ENCODE measurements around the gene NDUFC2. TPM values are rescaled to one million over a fixed set of nuclear protein-coding genes. Genes with fewer than 3 reads are reported as not detected.

The NDUFC2 gene
- total and polyA plus RNA-seq, 2 of the 13 experiments (the other 11 are each of a cell fraction or from before 2014, with no cell fraction given): 256 to 363 TPM

- TF ChIP-seq, protein P1, sequence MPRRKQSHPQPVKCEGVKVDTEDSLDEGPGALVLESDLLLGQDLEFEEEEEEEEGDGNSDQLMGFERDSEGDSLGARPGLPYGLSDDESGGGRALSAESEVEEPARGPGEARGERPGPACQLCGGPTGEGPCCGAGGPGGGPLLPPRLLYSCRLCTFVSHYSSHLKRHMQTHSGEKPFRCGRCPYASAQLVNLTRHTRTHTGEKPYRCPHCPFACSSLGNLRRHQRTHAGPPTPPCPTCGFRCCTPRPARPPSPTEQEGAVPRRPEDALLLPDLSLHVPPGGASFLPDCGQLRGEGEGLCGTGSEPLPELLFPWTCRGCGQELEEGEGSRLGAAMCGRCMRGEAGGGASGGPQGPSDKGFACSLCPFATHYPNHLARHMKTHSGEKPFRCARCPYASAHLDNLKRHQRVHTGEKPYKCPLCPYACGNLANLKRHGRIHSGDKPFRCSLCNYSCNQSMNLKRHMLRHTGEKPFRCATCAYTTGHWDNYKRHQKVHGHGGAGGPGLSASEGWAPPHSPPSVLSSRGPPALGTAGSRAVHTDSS (CRISPR knock-in tag; conservative IDR thresholded peaks at IDR 0.05): no peak
- no peak for TF ChIP-seq ZNF224 (CRISPR knock-in tag; IDR thresholded peaks at IDR 0.05)
- TF ChIP-seq HOMEZ (CRISPR knock-in tag; IDR thresholded peaks at IDR 0.05; ENCODE audit: low read depth): no peak
- TF ChIP-seq TBL1XR1 (IDR thresholded peaks at IDR 0.05; ENCODE audit: borderline replicate concordance, low read length, partially characterized antibody): no peak
- TF ChIP-seq GZF1 (CRISPR knock-in tag; IDR thresholded peaks at IDR 0.05): no peak
- TF ChIP-seq ZNF382 (CRISPR knock-in tag; IDR thresholded peaks at IDR 0.05; ENCODE audit: borderline replicate concordance): no peak
- no peak for TF ChIP-seq SRY (CRISPR knock-in tag; IDR thresholded peaks at IDR 0.05)
- no peak for TF ChIP-seq TP53 (CRISPR knock-in tag; conservative IDR thresholded peaks at IDR 0.05)
- TF ChIP-seq PAX8 (CRISPR knock-in tag; IDR thresholded peaks at IDR 0.05; ENCODE audit: borderline replicate concordance): no peak
- TF ChIP-seq ZNF75D (CRISPR knock-in tag; IDR thresholded peaks at IDR 0.05; ENCODE audit: borderline replicate concordance): no peak
- peak; percentile 22; the same call in 1 of the 2 replicates for TF ChIP-seq ZBTB34 (CRISPR knock-in tag; IDR thresholded peaks at IDR 0.05)
- TF ChIP-seq RFX3 (CRISPR knock-in tag; IDR thresholded peaks at IDR 0.05): no peak
- TF ChIP-seq CBFB (CRISPR knock-in tag; IDR thresholded peaks at IDR 0.05): no peak
- no peak for TF ChIP-seq ZNF34 (CRISPR knock-in tag; IDR thresholded peaks at IDR 0.05; ENCODE audit: borderline replicate concordance)
- TF ChIP-seq, protein P2, sequence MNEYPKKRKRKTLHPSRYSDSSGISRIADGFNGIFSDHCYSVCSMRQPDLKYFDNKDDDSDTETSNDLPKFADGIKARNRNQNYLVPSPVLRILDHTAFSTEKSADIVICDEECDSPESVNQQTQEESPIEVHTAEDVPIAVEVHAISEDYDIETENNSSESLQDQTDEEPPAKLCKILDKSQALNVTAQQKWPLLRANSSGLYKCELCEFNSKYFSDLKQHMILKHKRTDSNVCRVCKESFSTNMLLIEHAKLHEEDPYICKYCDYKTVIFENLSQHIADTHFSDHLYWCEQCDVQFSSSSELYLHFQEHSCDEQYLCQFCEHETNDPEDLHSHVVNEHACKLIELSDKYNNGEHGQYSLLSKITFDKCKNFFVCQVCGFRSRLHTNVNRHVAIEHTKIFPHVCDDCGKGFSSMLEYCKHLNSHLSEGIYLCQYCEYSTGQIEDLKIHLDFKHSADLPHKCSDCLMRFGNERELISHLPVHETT (CRISPR knock-in tag; conservative IDR thresholded peaks at IDR 0.05): no peak
- TF ChIP-seq PAF1 (CRISPR knock-in tag; IDR thresholded peaks at IDR 0.05): no peak
- no peak for TF ChIP-seq ZNF180 (CRISPR knock-in tag; IDR thresholded peaks at IDR 0.05; ENCODE audit: borderline replicate concordance, low read depth)
- no peak for TF ChIP-seq MAFG (CRISPR knock-in tag; IDR thresholded peaks at IDR 0.05)
- TF ChIP-seq, protein P3, sequence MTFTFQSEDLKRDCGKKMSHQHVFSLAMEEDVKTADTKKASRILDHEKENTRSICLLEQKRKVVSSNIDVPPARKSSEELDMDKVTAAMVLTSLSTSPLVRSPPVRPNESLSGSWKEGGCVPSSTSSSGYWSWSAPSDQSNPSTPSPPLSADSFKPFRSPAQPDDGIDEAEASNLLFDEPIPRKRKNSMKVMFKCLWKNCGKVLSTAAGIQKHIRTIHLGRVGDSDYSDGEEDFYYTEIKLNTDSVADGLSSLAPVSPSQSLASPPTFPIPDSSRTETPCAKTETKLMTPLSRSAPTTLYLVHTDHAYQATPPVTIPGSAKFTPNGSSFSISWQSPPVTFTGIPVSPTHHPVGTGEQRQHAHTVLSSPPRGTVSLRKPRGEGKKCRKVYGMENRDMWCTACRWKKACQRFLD (CRISPR knock-in tag; IDR thresholded peaks at IDR 0.05; ENCODE audit: borderline replicate concordance): no peak
- TF ChIP-seq ZNF143 (CRISPR knock-in tag; IDR thresholded peaks at IDR 0.05): no peak
- TF ChIP-seq ZNF782 (CRISPR knock-in tag; IDR thresholded peaks at IDR 0.05; ENCODE audit: borderline replicate concordance): no peak
- TF ChIP-seq SP2 (CRISPR knock-in tag; IDR thresholded peaks at IDR 0.05): no peak
- no peak for TF ChIP-seq ZNF781 (CRISPR knock-in tag; IDR thresholded peaks at IDR 0.05; ENCODE audit: borderline replicate concordance, not compliant biosample characterization)
- no peak for TF ChIP-seq AHR (CRISPR knock-in tag; IDR thresholded peaks at IDR 0.05)
These were observed 18.4 kb downstream of the NDUFC2 start (continued) for GRCh38 chr11:78061088-78061920.
